Hematopoietic multipotent progenitor cell (in vitro differentiated cells): ENCODE measurements around the gene NFYB. TPM values are rescaled to one million over a fixed set of nuclear protein-coding genes. Genes with fewer than 3 reads are reported as not detected.
A peak's percentile ranks its signal among the peaks of the same experiment; 100 is the strongest.
"Not testable (repeated sequence)": the region's sequence is repeated elsewhere in the genome, so short reads cannot be mapped to it uniquely, and the experiment has no call there.

Source experiments
- DNase-seq, 3 donors: peaks; one replicate each; pipeline ENCODE4 v3.0.0-alpha.2; 2011 to 2015; ENCODE audit warnings: low read depth in 2 of 3, low spot score in 2 of 3
- total RNA-seq: library from RNA; depleted of rRNA; stranded (reverse); fragments of >200 nt; gene quantifications from one replicate; pipeline ENCODE4 v1.2.3, GENCODE V29; 2012

The NFYB gene
- total RNA-seq, 1 donor: 11.8 TPM

- no peak for DNase-seq
Measured at GRCh38 chr12:104122298-104122697, 15.7 kb downstream of the NFYB start.

- no peak for DNase-seq
Measured at GRCh38 chr12:104121001-104121400, 17.0 kb downstream of the NFYB start.

- no peak for DNase-seq
Measured at GRCh38 chr12:104115587-104115975, 22.4 kb downstream of the NFYB start.

- DNase-seq: not testable (repeated sequence)
Measured at GRCh38 chr12:104114834-104115586, 23.0 kb downstream of the NFYB start.

DNA sequence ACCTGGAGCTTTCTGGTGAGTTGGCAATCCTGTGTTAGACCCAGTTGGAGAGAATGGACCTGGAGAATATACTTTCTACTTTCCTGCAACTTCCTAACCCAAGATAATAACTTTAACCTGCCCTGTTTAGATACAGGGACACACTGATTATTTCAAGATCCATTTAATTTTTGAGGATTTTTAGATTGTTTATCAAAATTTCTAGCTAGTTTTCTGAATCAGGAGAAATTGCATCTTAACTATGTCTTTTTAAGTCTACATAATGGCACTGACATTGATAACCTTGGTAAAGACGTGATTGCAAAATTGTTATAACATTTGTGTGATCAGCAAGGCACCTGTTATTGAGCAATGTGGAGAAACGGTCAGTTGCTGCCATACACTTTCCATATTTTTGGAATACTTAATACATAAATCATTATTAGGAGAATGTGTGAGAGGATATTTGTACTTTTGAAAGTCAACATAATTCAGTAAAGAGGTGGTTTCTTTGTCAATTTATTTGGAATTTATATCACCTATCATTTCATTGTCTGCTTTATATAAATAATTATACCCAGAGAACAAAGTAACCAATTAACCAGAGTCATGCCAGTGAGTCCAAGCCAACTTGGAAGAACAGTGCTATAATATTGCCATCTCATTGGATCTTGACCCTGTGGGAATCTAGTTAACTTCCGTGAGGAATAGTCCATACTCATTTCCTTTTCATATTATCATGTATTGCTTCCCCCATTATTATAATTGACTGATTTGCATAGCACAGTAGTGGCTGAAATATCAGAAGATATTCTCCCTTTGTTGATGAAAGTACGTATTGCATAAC lies 28.4 kb downstream of the NFYB start:
- no peak for DNase-seq

GRCh38 chr12:104108755-104109445 lies 29.1 kb downstream of the NFYB start:
- DNase-seq: peak; percentile 57 to 92 (median 84)

GRCh38 chr12:104106965-104107364 lies 31.0 kb downstream of the NFYB start:
- no peak for DNase-seq

DNA sequence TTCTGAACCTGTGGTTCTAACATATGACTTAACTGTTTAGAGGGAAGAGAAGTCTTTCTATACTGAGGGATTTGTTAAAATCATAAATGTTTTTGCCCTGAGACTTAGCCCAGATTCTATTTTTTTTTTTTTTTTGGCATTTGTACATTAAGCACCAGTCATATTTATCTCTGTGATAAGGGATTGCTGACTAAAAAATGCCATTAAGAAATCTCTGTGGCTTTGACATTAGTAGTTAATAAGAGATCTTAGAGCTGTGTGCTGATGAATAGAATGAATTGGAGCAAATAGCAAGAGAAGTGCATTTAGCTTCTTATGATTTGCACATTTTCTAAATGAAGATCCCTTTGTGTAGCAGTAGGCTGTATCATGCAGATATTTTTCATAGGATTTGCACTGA lies 32.5 kb downstream of the NFYB start:
- DNase-seq: no peak

DNA sequence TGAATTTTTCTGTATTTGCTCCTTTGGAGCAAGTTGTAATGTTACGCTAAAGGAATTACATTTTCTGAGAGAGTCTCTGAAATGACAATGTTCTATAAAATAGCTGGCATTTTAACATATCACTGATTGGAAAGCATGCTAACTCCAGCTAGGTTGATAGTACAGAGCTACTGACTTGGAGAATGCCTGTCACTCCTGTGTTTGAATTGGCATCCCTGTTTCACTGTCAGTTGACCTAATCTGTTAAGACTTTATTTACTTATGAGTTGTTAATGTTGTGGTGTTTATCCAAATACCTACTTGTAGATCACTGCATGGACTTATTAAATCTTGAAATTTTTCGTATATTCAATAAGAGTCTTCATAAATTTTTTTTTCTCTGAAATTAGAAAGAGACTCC lies 40.1 kb downstream of the NFYB start:
- no peak for DNase-seq

GRCh38 chr12:104095289-104095688 lies 42.7 kb downstream of the NFYB start:
- no peak for DNase-seq

GRCh38 chr12:104094284-104094683 lies 43.7 kb downstream of the NFYB start:
- DNase-seq: no peak

DNA sequence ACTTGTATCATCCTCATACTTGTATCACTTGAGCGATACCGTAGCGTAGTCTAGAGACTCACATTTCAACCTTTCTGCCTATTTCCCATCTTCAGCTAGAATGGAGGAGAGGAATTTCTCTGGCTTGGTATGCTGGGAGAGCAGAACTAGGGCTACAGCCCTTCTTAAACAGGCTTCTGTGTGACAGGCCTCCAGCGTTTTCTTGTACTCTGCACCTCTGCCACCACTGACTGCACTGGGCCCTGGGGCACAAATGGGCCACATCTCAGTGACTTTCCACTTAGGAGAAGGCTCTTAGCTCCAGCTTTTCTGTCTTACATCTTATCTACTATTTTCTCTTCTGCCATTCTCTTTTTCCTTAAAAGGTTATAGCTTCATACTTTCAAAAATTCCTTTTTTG lies 46.9 kb downstream of the NFYB start:
- DNase-seq: no peak

DNA sequence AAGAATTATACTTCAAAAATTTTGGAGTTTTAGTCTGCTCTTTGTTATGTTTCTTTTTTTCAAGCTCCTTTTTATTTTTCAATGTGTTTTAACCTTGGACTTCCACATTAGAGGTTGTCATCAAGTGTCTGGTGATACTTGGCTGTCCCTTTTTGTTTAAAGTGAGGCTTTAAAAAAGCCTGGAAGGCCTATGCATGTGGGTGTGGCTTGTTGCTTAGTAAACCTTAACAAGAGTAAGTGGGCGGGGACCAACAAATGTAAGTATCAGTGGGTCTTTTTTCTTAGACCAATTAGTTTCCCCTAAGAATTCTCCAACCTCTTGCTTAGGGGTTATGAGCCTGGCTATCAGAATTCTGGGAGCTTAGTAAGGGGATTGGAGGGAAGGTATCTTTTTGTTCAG lies 47.3 kb downstream of the NFYB start:
- DNase-seq: no peak

- no peak for DNase-seq
Measured at GRCh38 chr12:104083769-104084475, 54.1 kb downstream of the NFYB start.

DNA sequence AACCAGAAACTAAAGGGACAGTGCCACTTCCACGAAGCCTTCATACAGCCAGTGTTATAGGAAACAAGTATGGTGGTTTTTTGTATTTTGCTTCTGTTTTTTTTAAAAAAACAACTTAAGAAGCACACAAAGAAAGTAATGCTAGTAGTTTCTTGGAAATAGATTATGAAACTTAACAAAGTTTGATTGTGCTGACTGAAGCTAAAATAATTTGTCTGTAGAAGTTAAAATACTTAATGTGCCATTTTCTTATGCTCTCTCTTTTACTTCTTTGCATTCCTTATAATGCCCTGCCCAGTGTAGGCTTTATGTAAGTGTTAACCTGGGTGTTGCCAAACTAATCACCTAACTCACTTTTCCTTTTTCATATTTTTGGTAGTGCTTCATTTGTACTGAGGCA lies 57.2 kb downstream of the NFYB start:
- DNase-seq: no peak

GRCh38 chr12:104079024-104079423 lies 59.0 kb downstream of the NFYB start:
- no peak for DNase-seq

GRCh38 chr12:104073699-104074098 lies 64.3 kb downstream of the NFYB start:
- no peak for DNase-seq

DNA sequence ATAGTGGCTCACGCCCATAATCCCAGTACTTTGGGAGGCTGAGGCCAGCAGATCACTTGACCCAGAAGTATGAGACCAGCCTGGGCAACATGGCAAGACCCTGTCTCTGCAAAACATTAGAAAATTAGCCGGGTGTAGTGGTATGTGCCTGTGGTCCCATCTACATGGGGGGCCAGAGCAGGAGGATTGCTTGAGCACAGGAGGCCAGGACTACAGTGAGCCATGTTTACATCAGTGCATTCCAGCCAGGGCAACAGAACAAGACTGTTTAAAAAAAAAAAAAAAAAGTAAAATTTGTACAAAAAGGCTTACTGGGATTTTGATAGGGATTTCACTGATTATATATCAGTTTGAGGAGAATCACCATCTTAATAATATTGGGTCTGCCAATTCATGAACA lies 65.9 kb downstream of the NFYB start:
- no peak for DNase-seq
